Activated B cell treated with CpG ODN at 0.5 μM for 24 hours (primary cell): ENCODE results near the gene CXorf38. TPM values are rescaled to one million over a fixed set of nuclear protein-coding genes. Genes with fewer than 3 reads are reported as not detected.

ENCODE experiments used
- ATAC-seq: fragments of 200-7000 bp; cut with Tn5 transposase; one replicate; pipeline ENCODE4 v1.10.0; 2021; ENCODE audit warnings: low read depth, mild to moderate bottlenecking, moderate library complexity
- CTCF ChIA-PET: fragments of 350-600 bp; sonication (Branson Sonifier 250); formaldehyde crosslinking; loops from one replicate; lab custom pipeline; 2021; ENCODE audit warnings: antibody characterized with exemption; lab: Charles Lee
- POLR2A ChIA-PET: fragments of 350-600 bp; sonication (Branson Sonifier 250); formaldehyde crosslinking; loops from one replicate; lab custom pipeline; 2021; ENCODE audit warnings: antibody characterized with exemption; lab: Charles Lee
- DNase-seq: peaks from one replicate; pipeline ENCODE4 v3.0.0; 2022
- H3K27ac Mint-ChIP-seq: one replicate; pipeline ENCODE4 v1.8.0; 2020; ENCODE audit warnings: mixed read lengths
- H3K27me3 Mint-ChIP-seq: one replicate; pipeline ENCODE4 v1.8.0; 2021; ENCODE audit warnings: mixed read lengths
- H3K36me3 Mint-ChIP-seq: one replicate; pipeline ENCODE4 v1.8.0; 2021; ENCODE audit warnings: low read depth, mixed read lengths
- H3K4me1 Mint-ChIP-seq: one replicate; pipeline ENCODE4 v1.8.0; 2021; ENCODE audit warnings: mixed read lengths
- H3K4me3 Mint-ChIP-seq: one replicate; pipeline ENCODE4 v1.8.0; 2020; ENCODE audit warnings: mild to moderate bottlenecking, mixed read lengths
- H3K9me3 Mint-ChIP-seq: one replicate; pipeline ENCODE4 v1.8.0; 2020; ENCODE audit warnings: mixed read lengths
- CTCF ChIP-seq: fragments of 200-600 bp; IDR thresholded peaks from one replicate; pipeline ENCODE4 v1.8.0; 2022; ENCODE audit warnings: antibody characterized with exemption, mild to moderate bottlenecking
- intact Hi-C: fragments of 100-400 bp; cut with micrococcal nuclease; formaldehyde crosslinking; loops from one replicate; pipeline ENCODE4 v1.15.1; 2024
- total RNA-seq: library from RNA; stranded (reverse); gene quantifications from 2 replicates; pipeline ENCODE4 v1.2.3, GENCODE V29; 2022

The CXorf38 gene
- total RNA-seq, 1 donor from 2014 or later: 21.9 TPM

GRCh38 chrX:40651620-40652223, 4.4 kb upstream of the CXorf38 start:
- ChIA-PET POLR2A (no interaction called here), CTCF (interaction anchor here (0.8 to 4.4 kb wide), 12 partner anchors 9 to 468 kb away, joined by 3 to 70 read pairs (median 4); no protein-coding TSS in a partner anchor)
- Mint-ChIP-seq H3K27me3 (no peaks in the 10 kb centered on the region), H3K27ac (no peak overlapping the region), H3K36me3 (peaks cover 32% of the 10 kb centered on the region), H3K9me3 (no peaks in the 10 kb centered on the region), H3K4me3 (no peak overlapping the region), H3K4me1 (peaks cover 10% of the 10 kb centered on the region)
- TF ChIP-seq CTCF: peak; percentile 57
- ATAC-seq: no peak
- intact Hi-C loops: loop anchor here (1.0 to 5.0 kb wide), 3 partner anchors 143 to 486 kb away; no protein-coding TSS in a partner anchor
- no peak for DNase-seq

- H3K4me3 Mint-ChIP-seq: peak overlapping the region; percentile 94
Measured at GRCh38 chrX:40646489-40647306, 663 bp downstream of the CXorf38 start.

GRCh38 chrX:40644821-40645358, 2.5 kb downstream of the CXorf38 start:
- ATAC-seq (peak; percentile 41), DNase-seq (peak; percentile 26)
- no peaks in the 10 kb centered on the region for H3K27me3 Mint-ChIP-seq
- peak overlapping the region; percentile 89 for H3K27ac Mint-ChIP-seq
- CTCF ChIA-PET: no interaction called here
- H3K4me1 Mint-ChIP-seq: peaks cover 44% of the 10 kb centered on the region
- intact Hi-C loops: loop anchor here (1.0 to 5.0 kb wide), 2 partner anchors 101 to 548 kb away; partner anchors contain the start of gene BCOR
- H3K36me3 Mint-ChIP-seq: peaks cover 25% of the 10 kb centered on the region
- no peaks in the 10 kb centered on the region for H3K9me3 Mint-ChIP-seq
- TF ChIP-seq CTCF: no peak
- peak overlapping the region; percentile 83 for H3K4me3 Mint-ChIP-seq
- POLR2A ChIA-PET: interaction anchor here (0.5 kb wide), 1 partner anchor 92 kb away, joined by 16 read pairs; no protein-coding TSS in a partner anchor

More at GRCh38 chrX:40646489-40647306, 663 bp downstream of the CXorf38 start:
- ChIA-PET CTCF (interaction anchor here (0.6 kb wide), 2 partner anchors 147 to 469 kb away, joined by 3 to 5 read pairs; no protein-coding TSS in a partner anchor), POLR2A (interaction anchor here (2.5 kb wide), 1 partner anchor 438 kb away, joined by 12 read pairs; the partner anchor contains the start of gene USP9X)
- intact Hi-C loops: loop anchor here (1.0 to 5.0 kb wide), 6 partner anchors 66 to 686 kb away; partner anchors contain the start of genes ATP6AP2, BCOR and MED14
- Mint-ChIP-seq H3K36me3 (peaks cover 27% of the 10 kb centered on the region), H3K27me3 (no peaks in the 10 kb centered on the region), H3K27ac (peak overlapping the region; percentile 93), H3K9me3 (no peaks in the 10 kb centered on the region), H3K4me1 (peaks cover 45% of the 10 kb centered on the region)
- no peak for TF ChIP-seq CTCF
- ATAC-seq (peak; percentile 22), DNase-seq (peak; percentile 29)

GRCh38 chrX:40644176-40644575, 3.2 kb downstream of the CXorf38 start:
- ATAC-seq (no peak), DNase-seq (no peak)
- intact Hi-C loops: loop anchor here (1.0 kb wide), 1 partner anchor 100 kb away; no protein-coding TSS in a partner anchor
- no peak for TF ChIP-seq CTCF
- Mint-ChIP-seq H3K9me3 (no peaks in the 10 kb centered on the region), H3K27ac (peak overlapping the region; percentile 89), H3K4me3 (peak overlapping the region; percentile 83), H3K4me1 (peaks cover 46% of the 10 kb centered on the region), H3K36me3 (peaks cover 27% of the 10 kb centered on the region), H3K27me3 (no peaks in the 10 kb centered on the region)
- ChIA-PET POLR2A (no interaction called here), CTCF (interaction anchor here (1.0 to 1.7 kb wide), 2 partner anchors 100 to 536 kb away, joined by 3 to 5 read pairs; no protein-coding TSS in a partner anchor)
